ENCODE data around the gene RNF128.

The RNF128 gene

GRCh38 chrX:106726485-106727437 is at the start of gene RNF128:
TSS of gene RNF128 (plus strand) at chrX:106726701. CDS start at chrX:106726914, 213 bp downstream.
- DNase-seq, result peak; percentile 11

- DNase-seq, result no peak
Observed at GRCh38 chrX:106680716-106681115, 45.8 kb upstream of the RNF128 start.

GRCh38 chrX:106684207-106684606 is 42.3 kb upstream of the RNF128 start:
- DNase-seq, result no peak

- no peak for DNase-seq
Observed at GRCh38 chrX:106692425-106693065, 34.0 kb upstream of the RNF128 start.

GRCh38 chrX:106696502-106696901 is 30.0 kb upstream of the RNF128 start:
- no peak for DNase-seq

- DNase-seq, result no peak
Observed at GRCh38 chrX:106698693-106699092, 27.8 kb upstream of the RNF128 start.

GRCh38 chrX:106702636-106703035 is 23.9 kb upstream of the RNF128 start:
- no peak for DNase-seq

GRCh38 chrX:106706466-106706865 is 20.0 kb upstream of the RNF128 start:
- DNase-seq, result no peak

GRCh38 chrX:106707771-106708454 is 18.6 kb upstream of the RNF128 start:
- no peak for DNase-seq

GRCh38 chrX:106710771-106711170 is 15.7 kb upstream of the RNF128 start:
- DNase-seq, result no peak

GRCh38 chrX:106711375-106711774 is 15.1 kb upstream of the RNF128 start:
- DNase-seq, result no peak

GRCh38 chrX:106716004-106716403 is 10.5 kb upstream of the RNF128 start:
- no peak for DNase-seq

GRCh38 chrX:106716463-106716862 is 10.0 kb upstream of the RNF128 start:
- no peak for DNase-seq

- no peak for DNase-seq
Observed at GRCh38 chrX:106718709-106719108, 7.8 kb upstream of the RNF128 start.

- DNase-seq, result no peak
Observed at GRCh38 chrX:106725931-106726330, 570 bp upstream of the RNF128 start.

- no peak for DNase-seq
Observed at GRCh38 chrX:106728337-106728736, 1.8 kb downstream of the RNF128 start.

GRCh38 chrX:106730401-106730800 is 3.9 kb downstream of the RNF128 start:
- no peak for DNase-seq

- no peak for DNase-seq
Observed at GRCh38 chrX:106731590-106731989, 5.1 kb downstream of the RNF128 start.

GRCh38 chrX:106734827-106735226 is 8.3 kb downstream of the RNF128 start:
- no peak for DNase-seq

GRCh38 chrX:106740193-106740780 is 13.8 kb downstream of the RNF128 start:
- DNase-seq, result no peak

GRCh38 chrX:106742193-106742592 is 15.7 kb downstream of the RNF128 start:
- DNase-seq, result no peak

- no peak for DNase-seq
Observed at GRCh38 chrX:106742805-106743204, 16.3 kb downstream of the RNF128 start.

- no peak for DNase-seq
Observed at GRCh38 chrX:106748377-106748776, 21.9 kb downstream of the RNF128 start.

All from CD4-positive, alpha-beta T cell treated with Interleukin-17A for 1 hour (primary cell).